Omental fat pad (tissue), 4 donors: Measurements from ENCODE around the gene RAI2. TPM values are rescaled to one million over a fixed set of nuclear protein-coding genes. Genes with fewer than 3 reads are reported as not detected.

Experiments
- ATAC-seq: fragments of 150-250 bp; one replicate; pipeline ENCODE4 v1.9.1; 2016; ENCODE audit warnings: mild to moderate bottlenecking, moderate library complexity; ENCODE audit not compliant: low FRiP score
- DNase-seq: peaks from one replicate; pipeline ENCODE4 v3.0.0-alpha.2; 2019; ENCODE audit warnings: low spot score
- total RNA-seq, 4 donors: library from RNA; depleted of rRNA; stranded (reverse); fragments of >200 nt; gene quantifications; one replicate each; pipeline ENCODE4 v1.1.0, GENCODE V29; 2016
- TF ChIP-seq, protein P1 (sequence below), 3 donors: fragments of 450-650 bp; IDR thresholded peaks; one replicate each; pipeline ENCODE4 v1.5.1; 2016 to 2017; ENCODE audit warnings: antibody characterized with exemption in 3 of 3, mild to moderate bottlenecking in 3 of 3, moderate library complexity in 2 of 3

Gene RAI2
- 10 to 100 TPM; 15.5 to 25.9 (median 23.1) TPM for total RNA-seq

DNA sequence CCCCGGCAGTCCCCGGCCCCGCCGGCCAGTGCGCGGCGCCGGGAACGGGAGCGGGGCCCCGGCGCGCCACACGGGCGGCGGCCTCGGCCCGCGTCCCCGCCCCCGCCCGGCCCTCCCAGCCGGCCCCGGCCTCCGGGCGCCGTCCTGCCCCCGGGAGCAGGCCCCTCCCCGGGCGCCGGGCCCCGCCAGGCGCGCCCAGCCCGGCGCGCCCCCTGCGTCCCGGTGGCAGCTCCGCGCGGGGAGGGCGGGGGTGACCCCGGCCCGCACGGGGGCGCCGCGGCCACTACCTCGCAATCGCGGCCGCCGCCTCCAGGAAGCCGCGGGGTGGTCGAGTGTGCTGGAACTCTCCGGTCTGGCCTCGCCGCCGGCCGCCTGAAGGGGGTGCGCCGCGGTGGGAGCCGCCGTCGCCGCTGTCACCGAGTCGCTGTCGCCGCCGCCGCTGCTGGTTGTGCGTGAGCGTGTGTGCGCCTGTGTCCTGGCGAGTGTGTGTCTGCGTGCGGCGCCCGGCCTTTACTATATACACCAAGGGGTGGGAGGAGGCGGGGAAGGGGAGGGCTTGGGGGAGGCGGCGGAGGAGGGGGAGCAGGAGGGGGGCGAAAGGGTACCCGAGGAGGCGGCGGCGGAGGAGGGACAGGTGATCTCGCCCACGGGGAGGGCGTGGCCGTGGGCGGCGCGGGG, at the start of gene RAI2:
Gene RAI2, minus strand, starts transcription at position 488 of the 678 bp plus-strand sequence. CDS start 59,288 bp downstream, outside the sequence.
- DNase-seq (no peak), ATAC-seq (peak; percentile 45)
- TF ChIP-seq, protein P1, sequence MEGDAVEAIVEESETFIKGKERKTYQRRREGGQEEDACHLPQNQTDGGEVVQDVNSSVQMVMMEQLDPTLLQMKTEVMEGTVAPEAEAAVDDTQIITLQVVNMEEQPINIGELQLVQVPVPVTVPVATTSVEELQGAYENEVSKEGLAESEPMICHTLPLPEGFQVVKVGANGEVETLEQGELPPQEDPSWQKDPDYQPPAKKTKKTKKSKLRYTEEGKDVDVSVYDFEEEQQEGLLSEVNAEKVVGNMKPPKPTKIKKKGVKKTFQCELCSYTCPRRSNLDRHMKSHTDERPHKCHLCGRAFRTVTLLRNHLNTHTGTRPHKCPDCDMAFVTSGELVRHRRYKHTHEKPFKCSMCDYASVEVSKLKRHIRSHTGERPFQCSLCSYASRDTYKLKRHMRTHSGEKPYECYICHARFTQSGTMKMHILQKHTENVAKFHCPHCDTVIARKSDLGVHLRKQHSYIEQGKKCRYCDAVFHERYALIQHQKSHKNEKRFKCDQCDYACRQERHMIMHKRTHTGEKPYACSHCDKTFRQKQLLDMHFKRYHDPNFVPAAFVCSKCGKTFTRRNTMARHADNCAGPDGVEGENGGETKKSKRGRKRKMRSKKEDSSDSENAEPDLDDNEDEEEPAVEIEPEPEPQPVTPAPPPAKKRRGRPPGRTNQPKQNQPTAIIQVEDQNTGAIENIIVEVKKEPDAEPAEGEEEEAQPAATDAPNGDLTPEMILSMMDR (IDR thresholded peaks at IDR 0.05), result no peak

DNA sequence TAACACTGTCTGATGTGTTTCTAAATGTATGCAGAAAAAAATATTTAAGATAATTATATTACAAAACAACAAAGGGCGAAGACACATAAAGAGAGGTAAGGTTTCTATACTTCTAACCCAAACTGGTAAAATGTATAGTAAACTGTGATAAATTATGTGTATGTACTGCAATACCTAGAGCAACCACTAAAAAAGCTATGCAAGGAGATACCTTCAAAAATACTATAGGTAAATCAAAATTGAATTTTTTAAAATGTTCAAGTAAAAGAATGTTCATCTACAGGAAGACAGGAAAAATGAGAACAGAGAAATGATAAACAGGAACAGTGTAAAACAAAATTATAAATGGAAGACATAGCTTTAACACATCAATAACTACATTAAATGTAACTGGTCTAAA, 27.3 kb upstream of the RAI2 start:
- ATAC-seq (no peak), DNase-seq (no peak)
- TF ChIP-seq, protein P1 (IDR thresholded peaks at IDR 0.05), result no peak

DNA sequence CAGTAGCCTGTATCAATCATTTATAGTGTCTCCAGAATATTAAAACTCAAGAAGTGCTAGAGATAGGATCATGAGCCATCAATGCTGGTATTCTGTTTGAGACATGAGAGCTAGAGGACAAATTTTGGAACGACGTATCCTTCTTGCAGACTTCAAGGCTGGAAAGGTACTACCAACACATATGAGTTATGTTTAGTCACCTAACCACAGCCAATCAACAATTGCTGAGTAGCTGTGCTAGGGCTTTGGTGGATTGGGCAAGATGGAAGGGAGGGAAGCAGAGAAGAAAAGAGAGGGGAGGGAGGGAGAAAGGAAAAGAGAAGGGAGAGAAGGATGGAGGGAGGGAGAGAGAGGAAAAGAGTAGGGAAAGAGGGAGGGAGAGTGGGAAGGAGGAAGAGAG, 21.6 kb upstream of the RAI2 start:
- TF ChIP-seq, protein P1 (IDR thresholded peaks at IDR 0.05), result no peak

DNA sequence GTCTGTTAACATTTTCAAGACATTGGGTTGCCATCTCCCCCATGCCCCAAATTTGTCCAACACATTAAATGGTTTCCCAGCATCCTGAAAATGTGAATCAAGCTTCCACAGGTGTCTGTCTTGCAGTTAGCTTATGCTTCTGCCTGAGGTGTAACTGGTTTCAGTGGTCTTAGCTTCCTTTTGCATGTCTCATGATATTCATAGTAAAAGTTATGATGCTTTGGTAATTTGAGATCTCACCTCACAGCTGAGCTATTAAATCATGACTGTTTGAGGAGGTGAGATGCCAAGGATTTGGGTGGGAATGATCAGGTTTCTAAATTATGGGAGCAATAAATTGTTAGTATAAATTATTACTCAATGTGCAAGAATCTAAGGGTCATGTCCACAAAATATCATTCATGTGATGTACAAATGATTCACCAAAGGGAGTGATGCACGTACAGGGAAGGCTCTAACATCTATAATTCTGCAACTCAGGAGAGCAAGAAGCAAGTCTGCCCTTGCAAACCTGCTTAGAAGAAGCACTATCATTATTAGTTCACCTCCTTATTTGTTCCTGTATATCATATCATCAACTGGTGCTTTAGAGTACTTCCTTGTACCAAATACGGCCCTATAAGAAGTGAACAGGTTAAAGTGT, 17.1 kb upstream of the RAI2 start:
- TF ChIP-seq, protein P1 (IDR thresholded peaks at IDR 0.05), result no peak
- no peak for ATAC-seq
- DNase-seq, result no peak

More for the DNA sequence above, 21.6 kb upstream of the RAI2 start:
- ATAC-seq (no peak), DNase-seq (no peak)

DNA sequence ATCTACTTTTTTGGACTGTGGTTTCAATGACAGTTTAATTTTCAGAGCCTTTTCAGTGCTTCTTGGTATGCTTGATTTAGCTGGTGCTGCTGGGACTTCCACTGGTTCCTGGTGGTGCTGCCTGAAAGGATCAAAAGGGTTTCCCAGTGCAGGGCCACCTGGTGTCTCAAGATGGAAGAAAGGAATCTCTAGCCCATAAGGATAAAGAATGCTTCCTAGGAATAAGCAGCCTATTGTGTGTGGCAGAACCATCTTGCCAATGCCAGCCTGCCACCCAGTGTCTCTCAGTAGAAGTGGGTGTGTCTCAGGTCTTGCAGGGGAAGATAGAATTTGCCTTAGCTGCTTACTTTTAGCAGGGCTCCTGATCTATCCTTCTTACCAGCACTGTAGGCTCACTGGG, 15.0 kb upstream of the RAI2 start:
- DNase-seq (no peak), ATAC-seq (no peak)
- TF ChIP-seq, protein P1 (IDR thresholded peaks at IDR 0.05), result no peak

DNA sequence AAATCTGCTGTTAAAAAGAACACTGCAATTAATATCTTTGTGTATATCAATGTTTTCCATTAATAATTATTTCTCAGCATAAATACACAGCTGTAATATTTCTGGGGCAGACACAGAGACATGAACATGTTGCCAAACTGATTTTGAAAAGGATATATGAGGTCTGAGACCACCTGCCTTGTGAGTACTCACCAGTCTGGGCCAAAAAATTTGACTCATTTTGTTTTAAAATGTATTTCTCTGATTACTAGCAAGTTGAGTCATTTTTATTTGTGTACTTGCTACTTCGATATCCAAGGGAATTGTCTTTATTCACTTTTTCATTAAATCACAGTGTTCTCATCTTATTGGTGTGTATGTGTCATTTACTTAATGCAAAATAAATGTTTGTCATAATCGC, 8.5 kb upstream of the RAI2 start:
- TF ChIP-seq, protein P1 (IDR thresholded peaks at IDR 0.05), result no peak
- ATAC-seq (no peak), DNase-seq (no peak)
